NT2/D1 (cell line): Measurements from ENCODE around the gene RTL1.

Source experiments
- SUZ12 ChIP-seq: IDR thresholded peaks from 2 replicates; pipeline ENCODE4 v1.6.1; 2011; ENCODE audit not compliant: insufficient read length, insufficient read depth; ENCODE audit errors: extremely low read depth
- ZNF274 ChIP-seq: IDR thresholded peaks from 2 replicates; pipeline ENCODE4 v1.6.1; 2011; ENCODE audit warnings: mild to moderate bottlenecking, low read depth, low read length

DNA sequence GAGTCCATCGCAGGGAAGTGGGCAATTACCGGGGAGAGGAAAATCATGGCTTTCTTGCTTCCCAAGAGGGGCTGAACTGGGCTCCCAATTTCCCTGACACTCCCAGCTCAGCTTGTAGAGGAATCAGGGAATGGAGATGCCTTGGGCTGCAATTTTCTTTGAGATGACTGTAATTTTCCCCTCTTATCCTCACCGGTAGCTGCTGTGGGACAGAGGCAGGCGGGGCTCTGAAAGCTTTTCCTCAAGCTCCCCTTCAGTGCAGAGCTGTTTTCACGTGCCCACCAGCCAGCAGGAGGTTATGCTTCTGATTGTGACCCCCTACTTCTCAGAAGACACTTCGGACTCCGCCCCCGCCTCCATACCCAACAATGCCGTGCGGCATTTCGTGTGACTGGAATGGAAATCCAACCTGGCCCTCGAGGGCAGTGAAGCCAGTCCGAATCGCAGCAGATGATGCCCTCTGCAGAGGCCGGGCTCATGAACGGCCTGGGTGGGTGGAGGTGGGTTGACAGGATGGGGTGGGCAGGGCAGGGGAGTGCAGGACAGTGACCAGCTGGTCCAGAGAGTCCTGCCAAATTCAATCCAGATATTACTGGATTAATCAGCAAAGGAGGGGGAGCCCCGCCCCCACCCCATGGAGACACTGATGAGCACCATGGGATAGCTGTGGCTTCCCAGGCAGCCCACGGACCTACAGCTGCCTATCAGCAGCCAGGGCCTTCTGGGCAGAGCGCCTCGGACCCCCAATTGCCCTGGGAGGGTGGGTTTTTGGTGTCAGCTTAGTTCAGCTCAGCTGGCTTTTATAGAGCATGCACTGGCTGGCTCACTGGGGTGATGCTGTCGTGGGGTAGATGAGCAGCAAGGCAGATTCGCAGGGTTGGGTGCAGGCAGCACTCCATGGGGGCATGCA is 37.6 kb downstream of the RTL1 start:
- TF ChIP-seq ZNF274 = no peak
- no peak for TF ChIP-seq SUZ12
